Measurements from ENCODE around the gene CCL4.
A peak's percentile ranks its signal among the peaks of the same experiment; 100 is the strongest.

Gene CCL4

GRCh38 chr17:36147601-36148000 is 44.0 kb downstream of the CCL4 start:
- no peak for DNase-seq

- peak; percentile 87 for DNase-seq
These were observed 45.1 kb downstream of the CCL4 start for GRCh38 chr17:36148559-36149295.

GRCh38 chr17:36149296-36149820 is 45.7 kb downstream of the CCL4 start:
- peak; percentile 90 for DNase-seq

GRCh38 chr17:36151891-36152638 is 48.4 kb downstream of the CCL4 start:
- no peak for DNase-seq

- DNase-seq = no peak
These were observed 49.1 kb downstream of the CCL4 start for GRCh38 chr17:36152639-36153120.

- no peak for DNase-seq
These were observed 50.4 kb downstream of the CCL4 start for GRCh38 chr17:36153895-36154610.
